Activated CD8-positive, alpha-beta memory T cell treated with anti-CD3 and anti-CD28 coated beads for 24 hours (primary cell): ENCODE measurements around the gene PPP2R2D.
"Not testable (repeated sequence)": the region's sequence is repeated elsewhere in the genome, so short reads cannot be mapped to it uniquely, and the experiment has no call there.

Source experiments
- DNase-seq: peaks from one replicate; pipeline ENCODE4 v3.0.0-alpha.2; 2020

PPP2R2D gene

GRCh38 chr10:131909014-131909808, 8.4 kb downstream of the PPP2R2D start:
- DNase-seq, result no peak

DNA sequence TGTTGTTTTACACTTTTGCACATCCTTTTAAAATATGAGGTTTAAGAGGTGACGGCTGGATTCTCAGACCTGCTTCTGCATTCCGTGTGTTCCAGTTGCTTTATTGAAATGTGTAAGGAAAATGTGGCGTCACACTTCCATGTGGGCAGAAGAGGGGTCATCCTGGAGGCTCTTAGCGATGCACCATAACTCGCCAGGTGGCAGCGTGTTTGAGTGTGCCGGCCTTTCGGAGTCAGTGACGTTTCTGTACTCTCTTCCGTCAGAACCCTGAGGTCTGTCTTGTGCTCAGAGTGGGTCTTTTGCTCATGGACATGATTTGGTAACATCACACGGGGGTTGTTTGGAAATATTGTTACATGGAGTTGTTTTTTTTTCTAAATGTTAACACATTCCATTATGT, 9.1 kb downstream of the PPP2R2D start:
- DNase-seq, result no peak

DNA sequence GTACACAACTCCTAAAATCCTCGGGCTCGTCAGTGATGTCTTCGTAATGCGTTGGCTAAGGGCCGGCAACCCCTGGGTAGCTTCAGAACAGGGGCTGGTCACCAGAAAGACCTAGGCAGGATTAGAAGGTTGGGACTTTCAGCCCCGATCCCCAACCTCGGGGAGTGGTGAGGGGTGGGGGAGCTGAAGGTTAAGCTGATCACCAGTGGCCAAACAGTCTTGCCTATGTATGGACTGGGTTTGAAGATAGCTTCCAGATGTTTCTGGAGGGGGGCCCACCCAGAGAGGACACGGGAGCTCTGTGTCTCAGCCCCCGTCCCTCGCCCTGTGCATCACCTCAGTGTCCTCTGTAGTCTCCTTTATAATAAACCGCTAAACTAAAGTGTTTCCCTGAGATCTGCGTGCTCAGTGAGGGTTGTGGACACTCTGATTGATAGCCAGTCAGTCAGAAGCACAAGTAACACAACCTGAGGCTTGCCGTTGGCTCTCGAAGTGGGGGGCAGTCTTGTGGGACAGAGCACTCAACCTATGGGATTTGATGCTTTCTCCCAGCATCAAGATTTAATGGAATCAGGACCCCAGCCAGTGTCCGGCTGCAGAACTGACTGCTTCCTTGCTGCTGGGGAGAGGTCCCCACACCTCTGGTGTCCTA, 10.0 kb downstream of the PPP2R2D start:
- DNase-seq, result no peak

- DNase-seq, result no peak
Measured at GRCh38 chr10:131911451-131911850, 10.6 kb downstream of the PPP2R2D start.

DNA sequence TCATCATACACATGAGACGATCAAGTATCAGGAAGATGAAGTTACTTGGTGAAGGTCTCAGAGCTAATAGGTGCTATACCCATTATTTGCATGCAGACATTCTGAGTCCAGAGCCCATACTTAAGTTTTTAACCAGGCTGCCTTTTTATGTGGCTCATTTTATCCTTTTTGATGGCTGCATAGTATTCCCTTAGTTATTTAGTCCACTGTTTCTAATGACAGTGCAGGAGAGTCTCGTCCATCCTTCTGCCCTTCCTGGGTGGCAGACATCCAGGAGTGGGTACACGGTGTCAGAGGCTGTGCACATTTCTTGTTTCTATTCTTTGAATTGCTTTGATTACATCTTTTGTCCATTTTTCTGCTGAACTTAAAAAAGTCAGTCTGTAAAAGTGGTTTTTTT, 11.8 kb downstream of the PPP2R2D start:
- DNase-seq, result no peak

GRCh38 chr10:131915484-131915883, 14.7 kb downstream of the PPP2R2D start:
- no peak for DNase-seq

DNA sequence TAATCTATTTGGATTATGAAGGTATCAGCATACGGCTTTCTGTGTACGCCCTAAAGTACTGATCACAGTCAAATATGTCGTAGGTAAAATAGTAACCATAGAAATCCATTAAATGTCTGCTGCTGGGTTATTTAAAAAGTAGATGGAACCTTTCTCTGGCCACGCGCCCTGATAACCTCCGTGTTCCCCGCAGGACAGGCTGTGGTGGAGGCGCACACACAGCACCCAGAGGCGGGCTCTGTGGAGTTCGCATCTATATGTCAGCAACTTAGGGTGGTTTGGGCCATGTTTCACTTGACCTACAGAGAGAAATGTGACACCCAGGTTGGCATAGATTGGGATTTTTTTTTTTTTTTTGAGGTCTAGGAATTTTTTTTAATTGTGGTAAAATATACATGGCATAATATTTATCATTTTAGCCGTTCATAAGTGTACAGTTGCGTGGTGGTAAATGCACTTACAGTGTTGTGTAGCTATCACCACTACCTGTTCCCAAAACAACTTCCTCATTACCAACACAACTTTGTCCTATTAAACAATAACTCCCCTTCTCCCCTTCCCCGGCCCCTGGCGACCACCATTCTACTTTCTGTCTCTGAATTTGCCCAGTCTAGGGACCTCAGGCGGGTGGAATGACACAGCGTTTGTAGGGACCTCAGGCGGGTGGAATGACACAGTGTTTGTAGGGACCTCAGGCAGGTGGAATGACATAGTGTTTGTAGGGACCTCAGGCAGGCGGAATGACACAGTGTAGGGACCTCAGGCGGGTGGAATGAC, 15.4 kb downstream of the PPP2R2D start:
- no peak for DNase-seq

- DNase-seq, result not testable (repeated sequence)
Measured at GRCh38 chr10:131916767-131917160, 16.0 kb downstream of the PPP2R2D start.

- DNase-seq, result not testable (repeated sequence)
Measured at GRCh38 chr10:131917496-131917895, 16.7 kb downstream of the PPP2R2D start.

GRCh38 chr10:131919461-131919860, 18.7 kb downstream of the PPP2R2D start:
- DNase-seq, result not testable (repeated sequence)

- no peak for DNase-seq
Measured at GRCh38 chr10:131920151-131920550, 19.3 kb downstream of the PPP2R2D start.

DNA sequence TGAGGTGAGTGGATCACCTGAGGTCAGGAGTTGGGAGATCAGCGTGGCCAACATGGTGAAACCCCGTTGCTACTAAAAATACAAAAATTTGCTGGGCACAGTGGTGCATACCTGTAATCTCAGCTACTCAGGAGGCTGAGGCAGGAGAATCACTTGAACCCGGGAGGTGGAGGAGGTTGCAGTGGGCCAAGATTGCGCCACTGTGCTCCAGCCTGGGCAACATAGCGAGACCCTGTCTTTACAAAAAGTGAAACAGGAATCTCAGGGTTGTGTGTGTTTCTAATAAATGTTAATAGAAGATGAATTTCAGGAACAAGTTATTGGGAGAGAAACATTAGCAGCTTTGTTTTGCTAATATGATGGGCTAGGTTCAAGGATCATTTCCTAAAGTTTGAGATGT, 19.9 kb downstream of the PPP2R2D start:
- DNase-seq, result no peak

DNA sequence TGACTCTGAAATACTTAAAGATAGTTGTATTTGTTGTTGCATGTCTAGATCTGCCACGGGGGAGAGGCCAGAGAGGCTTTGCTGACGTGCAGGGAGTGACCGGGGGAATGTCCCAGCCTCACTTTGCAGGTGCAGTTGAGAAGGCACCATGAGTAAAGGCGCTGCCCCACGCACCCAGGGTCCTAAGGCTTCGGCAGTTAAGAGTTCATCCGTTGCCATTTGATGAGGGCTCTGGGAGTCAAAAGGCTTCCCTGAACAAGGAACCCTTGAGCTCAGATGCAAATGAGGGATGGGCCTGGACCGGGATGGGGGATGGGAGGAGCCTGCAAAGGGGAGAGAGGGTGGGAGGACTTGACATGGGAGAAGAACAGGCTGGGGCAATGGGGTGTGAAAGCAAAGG, 20.4 kb downstream of the PPP2R2D start:
- no peak for DNase-seq

GRCh38 chr10:131923038-131923756, 22.4 kb downstream of the PPP2R2D start:
- no peak for DNase-seq

DNA sequence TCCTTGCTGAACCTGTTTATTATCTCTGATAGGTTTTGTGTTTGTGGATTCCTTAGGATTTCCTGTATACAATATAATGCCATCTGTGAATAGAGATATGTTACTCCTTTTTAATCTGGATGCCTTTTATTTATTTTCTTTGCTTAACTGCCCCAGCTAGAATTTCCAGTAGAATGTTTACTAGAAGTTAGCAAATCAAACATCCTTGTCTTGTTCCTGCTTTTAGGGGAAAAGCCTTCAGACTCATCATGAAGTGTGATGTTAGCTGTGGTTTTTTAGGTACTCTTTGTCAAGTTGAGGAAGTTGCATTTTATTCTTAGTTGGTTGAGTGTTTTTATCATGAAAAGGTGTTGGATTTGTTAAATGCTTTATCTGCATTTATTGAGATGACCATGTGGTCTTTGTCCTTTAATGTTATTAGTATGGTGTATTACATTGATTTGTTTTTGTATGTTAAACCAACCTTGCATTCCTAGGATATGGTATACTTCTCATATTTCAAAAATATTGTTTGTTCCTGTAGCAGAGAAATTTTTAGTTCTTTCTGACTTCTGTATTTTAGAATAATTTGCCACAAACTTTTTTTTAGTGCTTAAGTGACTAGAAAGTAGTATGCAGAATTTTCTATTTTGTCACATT, 24.3 kb downstream of the PPP2R2D start:
- DNase-seq, result no peak

GRCh38 chr10:131925716-131926115, 24.9 kb downstream of the PPP2R2D start:
- no peak for DNase-seq

DNA sequence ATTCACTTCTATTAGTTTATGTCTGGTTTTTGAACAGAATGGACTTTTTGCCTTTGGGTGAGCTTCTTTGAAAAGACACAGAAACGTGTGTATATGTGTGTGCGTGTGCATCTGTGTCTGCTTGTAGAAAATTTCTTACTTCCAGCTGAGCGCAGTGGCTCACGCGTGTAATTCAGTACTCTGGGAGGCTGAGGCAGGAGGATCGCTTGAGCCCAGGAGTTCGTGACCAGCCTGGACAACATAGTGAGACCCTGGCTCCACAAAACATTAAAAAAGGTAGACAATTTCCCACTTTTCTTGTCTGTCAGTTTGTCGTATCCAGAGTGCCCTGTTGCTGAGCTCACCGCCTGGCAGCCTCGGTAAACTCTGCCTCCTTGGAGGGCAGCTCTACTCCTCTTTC, 25.4 kb downstream of the PPP2R2D start:
- no peak for DNase-seq

GRCh38 chr10:131926743-131927595, 26.2 kb downstream of the PPP2R2D start:
- DNase-seq, result no peak

DNA sequence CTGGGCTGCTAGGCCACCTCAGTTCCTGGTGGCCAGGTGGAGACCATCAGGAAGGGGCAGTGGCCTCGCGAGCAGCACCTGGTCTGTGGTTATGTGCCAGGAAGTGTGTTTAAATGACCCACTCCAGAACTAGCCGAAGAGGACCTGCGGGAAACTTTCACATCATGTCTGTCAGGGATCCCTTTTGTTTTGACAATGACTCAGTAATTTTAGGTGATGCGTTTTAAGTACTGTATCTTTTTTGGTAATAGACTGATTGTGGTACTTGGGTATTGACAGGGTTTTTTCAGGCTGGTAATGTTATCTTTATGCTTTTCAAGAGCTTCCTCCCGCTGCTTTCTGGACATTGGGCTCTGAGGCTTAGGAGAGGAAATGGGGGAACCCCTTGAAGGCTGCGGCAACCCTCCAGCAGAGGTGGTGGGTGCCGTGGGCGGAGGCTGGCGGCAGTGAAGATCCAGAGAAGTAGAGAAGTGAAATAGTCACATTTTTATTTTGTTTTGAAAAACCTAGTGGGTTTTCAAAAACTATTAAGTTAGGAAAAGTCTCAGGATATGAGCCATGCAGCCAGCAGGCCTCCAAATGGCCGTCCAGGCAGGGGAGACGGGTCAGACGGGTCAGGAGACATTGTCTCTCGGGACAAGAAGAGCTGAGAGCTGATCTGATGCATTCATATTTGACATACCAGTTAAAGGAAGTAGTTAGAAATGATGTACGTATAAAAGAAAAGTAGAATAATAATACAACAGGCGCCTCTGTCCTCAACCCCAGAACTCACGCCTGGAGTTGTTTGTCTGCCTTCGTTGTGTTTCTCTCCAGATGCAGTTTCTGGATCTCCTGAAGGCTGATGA, 27.7 kb downstream of the PPP2R2D start:
- peak; percentile 74 for DNase-seq

DNA sequence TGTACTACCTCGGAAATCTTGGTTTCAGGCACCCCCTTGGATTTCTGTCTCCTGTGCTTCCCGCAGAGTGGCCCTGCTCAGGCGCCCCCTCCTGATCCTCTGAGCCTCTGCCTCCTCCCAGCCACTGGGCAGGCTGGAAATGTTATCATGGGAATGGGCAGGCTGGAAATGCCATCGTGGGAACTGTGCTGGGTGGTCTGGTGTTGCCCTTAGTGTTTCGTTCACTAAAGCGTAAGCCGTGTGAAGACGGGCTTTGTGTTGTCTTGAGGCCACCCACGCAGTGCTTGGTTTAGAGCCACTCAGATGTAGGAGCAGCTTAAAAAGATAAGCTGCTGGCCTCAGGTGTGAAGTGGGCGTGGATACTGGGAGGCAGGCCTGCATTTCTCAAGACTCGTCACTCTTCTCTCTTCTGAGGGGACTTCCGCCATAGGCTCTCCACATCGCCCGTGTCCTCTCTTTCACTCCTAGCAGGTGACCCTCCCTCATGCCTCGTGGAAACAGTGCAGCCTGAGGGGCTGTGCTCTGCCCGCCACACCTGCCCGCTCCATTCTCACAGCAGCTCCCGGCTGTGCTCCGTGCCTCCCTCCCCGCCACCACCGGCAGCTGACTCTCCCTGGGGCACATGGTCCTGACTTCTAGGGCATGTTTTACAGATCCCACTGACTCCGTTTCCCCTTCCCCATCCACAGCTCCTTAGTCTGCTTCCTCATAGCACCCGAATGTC, 28.5 kb downstream of the PPP2R2D start:
- no peak for DNase-seq
